Breast epithelium (tissue), 3 donors: ENCODE data around the gene ARL13A.

ENCODE experiments used
- POLR2A ChIP-seq: fragments of 450-650 bp; IDR thresholded peaks from one replicate; pipeline ENCODE4 v1.6.1; 2016; ENCODE audit warnings: antibody characterized with exemption, mild to moderate bottlenecking, moderate library complexity
- TF ChIP-seq, protein P1 (sequence below), 3 donors: fragments of 450-650 bp; IDR thresholded peaks; one replicate each; pipeline ENCODE4 v1.5.1; 2016 to 2017; ENCODE audit warnings: antibody characterized with exemption in 3 of 3, mild to moderate bottlenecking in 3 of 3, moderate library complexity in 3 of 3

DNA sequence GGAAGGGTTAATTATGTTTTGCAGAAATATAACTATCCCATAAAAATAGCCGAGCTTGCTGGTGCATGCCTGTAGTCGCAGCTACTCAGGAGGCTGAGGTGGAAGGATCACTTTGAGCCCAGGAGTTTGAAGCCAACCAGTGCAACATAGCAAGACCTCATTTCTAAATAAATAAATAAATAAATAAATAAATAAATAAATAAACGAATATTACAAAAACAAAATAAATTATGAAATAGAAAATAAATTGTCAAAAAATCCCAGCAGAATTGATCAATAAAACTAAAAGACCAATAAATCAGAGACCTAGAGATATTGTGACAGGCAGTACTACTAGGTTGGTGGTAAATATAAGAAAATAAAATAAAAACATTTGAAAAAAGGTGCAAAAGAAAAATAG lies 6.7 kb upstream of the ARL13A start:
- TF ChIP-seq, protein P1, sequence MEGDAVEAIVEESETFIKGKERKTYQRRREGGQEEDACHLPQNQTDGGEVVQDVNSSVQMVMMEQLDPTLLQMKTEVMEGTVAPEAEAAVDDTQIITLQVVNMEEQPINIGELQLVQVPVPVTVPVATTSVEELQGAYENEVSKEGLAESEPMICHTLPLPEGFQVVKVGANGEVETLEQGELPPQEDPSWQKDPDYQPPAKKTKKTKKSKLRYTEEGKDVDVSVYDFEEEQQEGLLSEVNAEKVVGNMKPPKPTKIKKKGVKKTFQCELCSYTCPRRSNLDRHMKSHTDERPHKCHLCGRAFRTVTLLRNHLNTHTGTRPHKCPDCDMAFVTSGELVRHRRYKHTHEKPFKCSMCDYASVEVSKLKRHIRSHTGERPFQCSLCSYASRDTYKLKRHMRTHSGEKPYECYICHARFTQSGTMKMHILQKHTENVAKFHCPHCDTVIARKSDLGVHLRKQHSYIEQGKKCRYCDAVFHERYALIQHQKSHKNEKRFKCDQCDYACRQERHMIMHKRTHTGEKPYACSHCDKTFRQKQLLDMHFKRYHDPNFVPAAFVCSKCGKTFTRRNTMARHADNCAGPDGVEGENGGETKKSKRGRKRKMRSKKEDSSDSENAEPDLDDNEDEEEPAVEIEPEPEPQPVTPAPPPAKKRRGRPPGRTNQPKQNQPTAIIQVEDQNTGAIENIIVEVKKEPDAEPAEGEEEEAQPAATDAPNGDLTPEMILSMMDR (IDR thresholded peaks at IDR 0.05) = no peak
- no peak for TF ChIP-seq POLR2A
